GM12878 (cell line): ENCODE results near the gene SGCD.

Experiments
- DPF2 ChIP-seq: fragments of 450-650 bp; IDR thresholded peaks from 2 replicates; pipeline ENCODE4 v1.6.1; 2017; ENCODE audit warnings: mild to moderate bottlenecking
- POLR2A ChIP-seq: IDR thresholded peaks from 2 replicates; pipeline ENCODE4 v1.6.1; 2011; ENCODE audit warnings: low read depth, mild to moderate bottlenecking, low read length
- POLR2AphosphoS5 ChIP-seq: IDR thresholded peaks from 2 replicates; pipeline ENCODE4 v1.6.1; 2011; ENCODE audit warnings: mild to moderate bottlenecking, low read length, inconsistent platforms
- SRF ChIP-seq, 2 experiments: IDR thresholded peaks; 2 replicates each; pipeline ENCODE4 v1.6.1; 2011; ENCODE audit warnings: low read depth in 2 of 2, low read length in 2 of 2, mild to moderate bottlenecking in 1 of 2, moderate library complexity in 1 of 2
- TF ChIP-seq, protein P1 (sequence below), 3 experiments: IDR thresholded peaks in 2 of 3; conservative IDR thresholded peaks in 1 of 3; 2 replicates each; pipeline ENCODE4 v1.5.1; 2011; ENCODE audit warnings: low read depth in 3 of 3, low read length in 3 of 3, mild to moderate bottlenecking in 3 of 3, control low read depth in 2 of 3, moderate library complexity in 2 of 3, inconsistent platforms in 1 of 3, mixed read lengths in 1 of 3; ENCODE audit not compliant: control insufficient read depth in 2 of 3, insufficient read depth in 1 of 3; ENCODE audit errors: extremely low read depth in 1 of 3
- TF ChIP-seq, protein P2 (sequence below): IDR thresholded peaks from 2 replicates; pipeline ENCODE4 v1.6.1; 2011; ENCODE audit warnings: mild to moderate bottlenecking, low read depth, low read length, moderate library complexity; ENCODE audit not compliant: insufficient replicate concordance
- TF ChIP-seq, protein P3 (sequence below): fragments of 450-650 bp; IDR thresholded peaks from 2 replicates; pipeline ENCODE4 v1.6.1; 2018; ENCODE audit warnings: mild to moderate bottlenecking, low read depth, moderate library complexity; ENCODE audit not compliant: partially characterized antibody
- TF ChIP-seq, protein P4 (sequence below): IDR thresholded peaks from 2 replicates; pipeline ENCODE4 v1.6.1; 2012; ENCODE audit warnings: mild to moderate bottlenecking, low read depth, low read length

DNA sequence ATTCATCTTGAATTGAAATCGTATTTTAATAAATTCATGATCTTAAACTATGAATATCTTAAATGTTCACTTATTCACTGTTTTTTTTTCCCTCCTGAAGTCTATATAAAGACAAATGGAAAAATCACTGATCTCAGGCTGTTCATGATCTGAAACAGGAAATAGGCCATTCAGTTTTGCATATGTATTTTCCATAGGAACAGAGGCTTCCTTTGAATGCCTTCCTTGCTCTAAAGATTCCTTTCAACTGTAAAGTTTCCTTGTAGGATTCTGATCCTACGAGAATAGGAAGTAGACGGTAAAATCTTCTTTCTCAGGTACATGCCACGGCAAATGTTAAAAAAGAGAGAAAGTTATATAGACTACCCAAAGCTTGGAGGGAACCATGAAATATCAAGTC, 328.8 kb downstream of the SGCD start:
- TF ChIP-seq, protein P1, sequence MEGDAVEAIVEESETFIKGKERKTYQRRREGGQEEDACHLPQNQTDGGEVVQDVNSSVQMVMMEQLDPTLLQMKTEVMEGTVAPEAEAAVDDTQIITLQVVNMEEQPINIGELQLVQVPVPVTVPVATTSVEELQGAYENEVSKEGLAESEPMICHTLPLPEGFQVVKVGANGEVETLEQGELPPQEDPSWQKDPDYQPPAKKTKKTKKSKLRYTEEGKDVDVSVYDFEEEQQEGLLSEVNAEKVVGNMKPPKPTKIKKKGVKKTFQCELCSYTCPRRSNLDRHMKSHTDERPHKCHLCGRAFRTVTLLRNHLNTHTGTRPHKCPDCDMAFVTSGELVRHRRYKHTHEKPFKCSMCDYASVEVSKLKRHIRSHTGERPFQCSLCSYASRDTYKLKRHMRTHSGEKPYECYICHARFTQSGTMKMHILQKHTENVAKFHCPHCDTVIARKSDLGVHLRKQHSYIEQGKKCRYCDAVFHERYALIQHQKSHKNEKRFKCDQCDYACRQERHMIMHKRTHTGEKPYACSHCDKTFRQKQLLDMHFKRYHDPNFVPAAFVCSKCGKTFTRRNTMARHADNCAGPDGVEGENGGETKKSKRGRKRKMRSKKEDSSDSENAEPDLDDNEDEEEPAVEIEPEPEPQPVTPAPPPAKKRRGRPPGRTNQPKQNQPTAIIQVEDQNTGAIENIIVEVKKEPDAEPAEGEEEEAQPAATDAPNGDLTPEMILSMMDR (IDR thresholded peaks at IDR 0.05 in 2 of 3, conservative IDR thresholded peaks at IDR 0.05 in 1 of 3; ENCODE audit: control insufficient read depth in 2 of 3, extremely low read depth in 1 of 3, insufficient read depth in 1 of 3, low read depth in 3 of 3, low read length in 3 of 3) = no peak
- TF ChIP-seq POLR2A (no peak), POLR2AphosphoS5 (no peak), DPF2 (no peak), SRF (IDR thresholded peaks at IDR 0.05; ENCODE audit: low read depth in 2 of 2, low read length in 2 of 2) (no peak)
- TF ChIP-seq, protein P2, sequence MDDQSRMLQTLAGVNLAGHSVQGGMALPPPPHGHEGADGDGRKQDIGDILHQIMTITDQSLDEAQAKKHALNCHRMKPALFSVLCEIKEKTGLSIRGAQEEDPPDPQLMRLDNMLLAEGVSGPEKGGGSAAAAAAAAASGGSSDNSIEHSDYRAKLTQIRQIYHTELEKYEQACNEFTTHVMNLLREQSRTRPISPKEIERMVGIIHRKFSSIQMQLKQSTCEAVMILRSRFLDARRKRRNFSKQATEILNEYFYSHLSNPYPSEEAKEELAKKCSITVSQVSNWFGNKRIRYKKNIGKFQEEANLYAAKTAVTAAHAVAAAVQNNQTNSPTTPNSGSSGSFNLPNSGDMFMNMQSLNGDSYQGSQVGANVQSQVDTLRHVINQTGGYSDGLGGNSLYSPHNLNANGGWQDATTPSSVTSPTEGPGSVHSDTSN = no peak
- TF ChIP-seq, protein P3, sequence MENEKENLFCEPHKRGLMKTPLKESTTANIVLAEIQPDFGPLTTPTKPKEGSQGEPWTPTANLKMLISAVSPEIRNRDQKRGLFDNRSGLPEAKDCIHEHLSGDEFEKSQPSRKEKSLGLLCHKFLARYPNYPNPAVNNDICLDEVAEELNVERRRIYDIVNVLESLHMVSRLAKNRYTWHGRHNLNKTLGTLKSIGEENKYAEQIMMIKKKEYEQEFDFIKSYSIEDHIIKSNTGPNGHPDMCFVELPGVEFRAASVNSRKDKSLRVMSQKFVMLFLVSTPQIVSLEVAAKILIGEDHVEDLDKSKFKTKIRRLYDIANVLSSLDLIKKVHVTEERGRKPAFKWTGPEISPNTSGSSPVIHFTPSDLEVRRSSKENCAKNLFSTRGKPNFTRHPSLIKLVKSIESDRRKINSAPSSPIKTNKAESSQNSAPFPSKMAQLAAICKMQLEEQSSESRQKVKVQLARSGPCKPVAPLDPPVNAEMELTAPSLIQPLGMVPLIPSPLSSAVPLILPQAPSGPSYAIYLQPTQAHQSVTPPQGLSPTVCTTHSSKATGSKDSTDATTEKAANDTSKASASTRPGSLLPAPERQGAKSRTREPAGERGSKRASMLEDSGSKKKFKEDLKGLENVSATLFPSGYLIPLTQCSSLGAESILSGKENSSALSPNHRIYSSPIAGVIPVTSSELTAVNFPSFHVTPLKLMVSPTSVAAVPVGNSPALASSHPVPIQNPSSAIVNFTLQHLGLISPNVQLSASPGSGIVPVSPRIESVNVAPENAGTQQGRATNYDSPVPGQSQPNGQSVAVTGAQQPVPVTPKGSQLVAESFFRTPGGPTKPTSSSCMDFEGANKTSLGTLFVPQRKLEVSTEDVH = no peak
- TF ChIP-seq, protein P4, sequence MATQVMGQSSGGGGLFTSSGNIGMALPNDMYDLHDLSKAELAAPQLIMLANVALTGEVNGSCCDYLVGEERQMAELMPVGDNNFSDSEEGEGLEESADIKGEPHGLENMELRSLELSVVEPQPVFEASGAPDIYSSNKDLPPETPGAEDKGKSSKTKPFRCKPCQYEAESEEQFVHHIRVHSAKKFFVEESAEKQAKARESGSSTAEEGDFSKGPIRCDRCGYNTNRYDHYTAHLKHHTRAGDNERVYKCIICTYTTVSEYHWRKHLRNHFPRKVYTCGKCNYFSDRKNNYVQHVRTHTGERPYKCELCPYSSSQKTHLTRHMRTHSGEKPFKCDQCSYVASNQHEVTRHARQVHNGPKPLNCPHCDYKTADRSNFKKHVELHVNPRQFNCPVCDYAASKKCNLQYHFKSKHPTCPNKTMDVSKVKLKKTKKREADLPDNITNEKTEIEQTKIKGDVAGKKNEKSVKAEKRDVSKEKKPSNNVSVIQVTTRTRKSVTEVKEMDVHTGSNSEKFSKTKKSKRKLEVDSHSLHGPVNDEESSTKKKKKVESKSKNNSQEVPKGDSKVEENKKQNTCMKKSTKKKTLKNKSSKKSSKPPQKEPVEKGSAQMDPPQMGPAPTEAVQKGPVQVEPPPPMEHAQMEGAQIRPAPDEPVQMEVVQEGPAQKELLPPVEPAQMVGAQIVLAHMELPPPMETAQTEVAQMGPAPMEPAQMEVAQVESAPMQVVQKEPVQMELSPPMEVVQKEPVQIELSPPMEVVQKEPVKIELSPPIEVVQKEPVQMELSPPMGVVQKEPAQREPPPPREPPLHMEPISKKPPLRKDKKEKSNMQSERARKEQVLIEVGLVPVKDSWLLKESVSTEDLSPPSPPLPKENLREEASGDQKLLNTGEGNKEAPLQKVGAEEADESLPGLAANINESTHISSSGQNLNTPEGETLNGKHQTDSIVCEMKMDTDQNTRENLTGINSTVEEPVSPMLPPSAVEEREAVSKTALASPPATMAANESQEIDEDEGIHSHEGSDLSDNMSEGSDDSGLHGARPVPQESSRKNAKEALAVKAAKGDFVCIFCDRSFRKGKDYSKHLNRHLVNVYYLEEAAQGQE = no peak
